H9 (cell line): ENCODE data around the gene GID8. TPM values are rescaled to one million over a fixed set of nuclear protein-coding genes. Genes with fewer than 3 reads are reported as not detected.

ENCODE experiments used
- DNase-seq: peaks from one replicate; pipeline ENCODE4 v3.0.0-alpha.2; 2017
- H2AFZ ChIP-seq: one replicate; pipeline ENCODE4 v1.6.1; 2013; ENCODE audit warnings: mild to moderate bottlenecking, low read length, control low read depth, moderate library complexity
- H2AK5ac ChIP-seq: 2 replicates; pipeline ENCODE4 v1.6.1; 2013; ENCODE audit warnings: low read length, control low read depth, mixed read lengths; ENCODE audit not compliant: insufficient read length
- H2BK120ac ChIP-seq: one replicate; pipeline ENCODE4 v1.6.1; 2013; ENCODE audit warnings: low read depth, mild to moderate bottlenecking, low read length, control low read depth, inconsistent platforms; ENCODE audit not compliant: poor library complexity, severe bottlenecking
- H2BK12ac ChIP-seq: 2 replicates; pipeline ENCODE4 v1.6.1; 2013; ENCODE audit warnings: low read length, control low read depth, mixed read lengths, low read depth; ENCODE audit not compliant: insufficient read length
- H2BK15ac ChIP-seq: 2 replicates; pipeline ENCODE4 v1.6.1; 2013; ENCODE audit warnings: low read depth, low read length, control low read depth
- H2BK20ac ChIP-seq: one replicate; pipeline ENCODE4 v1.6.1; 2013; ENCODE audit warnings: low read depth, mild to moderate bottlenecking, low read length, control low read depth, inconsistent platforms; ENCODE audit not compliant: poor library complexity, severe bottlenecking
- H2BK5ac ChIP-seq: 2 replicates; pipeline ENCODE4 v1.6.1; 2013; ENCODE audit warnings: low read length, control low read depth, mixed read lengths; ENCODE audit not compliant: insufficient read length
- H3K14ac ChIP-seq: 2 replicates; pipeline ENCODE4 v1.6.1; 2013; ENCODE audit warnings: low read length, control low read depth; ENCODE audit not compliant: insufficient read depth
- H3K18ac ChIP-seq: 2 replicates; pipeline ENCODE4 v1.6.1; 2013; ENCODE audit warnings: low read depth, mild to moderate bottlenecking, mixed read lengths, low read length, control low read depth; ENCODE audit not compliant: insufficient read length
- H3K23ac ChIP-seq: 2 replicates; pipeline ENCODE4 v1.6.1; 2013; ENCODE audit warnings: low read length, control low read depth, mixed read lengths, low read depth; ENCODE audit not compliant: insufficient read length
- H3K23me2 ChIP-seq: 2 replicates; pipeline ENCODE4 v1.6.1; 2013; ENCODE audit warnings: low read depth, mild to moderate bottlenecking, mixed read lengths, low read length, control low read depth; ENCODE audit not compliant: insufficient read length, poor library complexity, severe bottlenecking
- H3K27ac ChIP-seq: 2 replicates; pipeline ENCODE4 v1.5.1; 2013; ENCODE audit warnings: low read length, control low read depth, mixed read lengths, low read depth; ENCODE audit not compliant: insufficient read length
- H3K27me3 ChIP-seq: 2 replicates; pipeline ENCODE4 v1.6.1; 2013; ENCODE audit warnings: low read length, control low read depth, inconsistent platforms; ENCODE audit not compliant: insufficient read depth
- H3K4ac ChIP-seq: 2 replicates; pipeline ENCODE4 v1.6.1; 2013; ENCODE audit warnings: low read depth, mild to moderate bottlenecking, control low read depth, inconsistent platforms, low read length, moderate library complexity
- H3K4me1 ChIP-seq: 2 replicates; pipeline ENCODE4 v1.6.1; 2013; ENCODE audit warnings: low read length, control low read depth, inconsistent platforms; ENCODE audit not compliant: insufficient read depth
- H3K4me2 ChIP-seq: 2 replicates; pipeline ENCODE4 v1.6.1; 2013; ENCODE audit warnings: low read length, control low read depth, mixed read lengths; ENCODE audit not compliant: insufficient read length, insufficient read depth
- H3K56ac ChIP-seq: 2 replicates; pipeline ENCODE4 v1.6.1; 2013; ENCODE audit warnings: low read depth, mild to moderate bottlenecking, mixed read lengths, low read length, control low read depth; ENCODE audit not compliant: insufficient read length
- H3K79me1 ChIP-seq: 2 replicates; pipeline ENCODE4 v1.6.1; 2013; ENCODE audit warnings: low read depth, mild to moderate bottlenecking, moderate library complexity, low read length, control low read depth, inconsistent platforms; ENCODE audit not compliant: insufficient read depth, poor library complexity, severe bottlenecking
- H3K79me2 ChIP-seq: 2 replicates; pipeline ENCODE4 v1.6.1; 2013; ENCODE audit warnings: low read length, control low read depth, inconsistent platforms; ENCODE audit not compliant: insufficient read depth
- H3K9ac ChIP-seq: 2 replicates; pipeline ENCODE4 v1.6.1; 2013; ENCODE audit warnings: low read length, control low read depth, mixed read lengths; ENCODE audit not compliant: insufficient read length; ENCODE audit errors: extremely low read depth
- H3K9me3 ChIP-seq: one replicate; pipeline ENCODE4 v1.6.1; 2013; ENCODE audit warnings: low read depth, low read length, inconsistent platforms; ENCODE audit not compliant: control insufficient read depth
- H3T11ph ChIP-seq: one replicate; pipeline ENCODE4 v1.6.1; 2013; ENCODE audit warnings: mild to moderate bottlenecking, low read length, control low read depth, inconsistent platforms
- H4K20me1 ChIP-seq: one replicate; pipeline ENCODE4 v1.6.1; 2013; ENCODE audit not compliant: control insufficient read depth, insufficient read length, insufficient read depth
- H4K5ac ChIP-seq: 2 replicates; pipeline ENCODE4 v1.6.1; 2013; ENCODE audit warnings: low read depth, mild to moderate bottlenecking, mixed read lengths, low read length, control low read depth; ENCODE audit not compliant: insufficient read length
- H4K8ac ChIP-seq: replicated peaks from 2 replicates; pipeline ENCODE4 v1.6.1; 2013; ENCODE audit warnings: low read length, control low read depth, mixed read lengths, low read depth; ENCODE audit not compliant: insufficient read length
- H4K91ac ChIP-seq: 2 replicates; pipeline ENCODE4 v1.6.1; 2013; ENCODE audit warnings: low read depth, mild to moderate bottlenecking, moderate library complexity, mixed read lengths, low read length, control low read depth; ENCODE audit not compliant: insufficient read length
- H3K27ac Mint-ChIP-seq, 3 experiments: 2 replicates in 2 of 3; 3 replicates in 1 of 3; pipeline ENCODE4 v1.8.0; 2020 to 2021; ENCODE audit warnings: mixed read lengths in 3 of 3, mild to moderate bottlenecking in 1 of 3, moderate library complexity in 1 of 3
- H3K27me3 Mint-ChIP-seq: 2 replicates; pipeline ENCODE4 v1.8.0; 2021; ENCODE audit warnings: low read depth, mild to moderate bottlenecking, moderate library complexity, mixed read lengths
- H3K36me3 Mint-ChIP-seq, 3 experiments: 2 replicates in 2 of 3; 3 replicates in 1 of 3; pipeline ENCODE4 v1.8.0; 2020 to 2021; ENCODE audit warnings: low read depth in 3 of 3, mixed read lengths in 3 of 3; ENCODE audit not compliant: insufficient read depth in 1 of 3
- H3K4me1 Mint-ChIP-seq, 2 experiments: 2 replicates each; pipeline ENCODE4 v1.8.0; 2020; ENCODE audit warnings: mixed read lengths in 2 of 2
- H3K4me3 Mint-ChIP-seq, 2 experiments: 2 replicates in 1 of 2; 3 replicates in 1 of 2; pipeline ENCODE4 v1.8.0; 2020 to 2021; ENCODE audit warnings: mild to moderate bottlenecking in 2 of 2, mixed read lengths in 2 of 2, moderate library complexity in 1 of 2
- H3K9me3 Mint-ChIP-seq, 2 experiments: 2 replicates in 1 of 2; 3 replicates in 1 of 2; pipeline ENCODE4 v1.8.0; 2020; ENCODE audit warnings: mild to moderate bottlenecking in 2 of 2, mixed read lengths in 2 of 2, moderate library complexity in 1 of 2
- WGBS: extraction: QIAGEN DNeasy Blood & Tissue Kit; methylation state at CpG from one replicate; pipeline ENCODE4 v1.1.7; 2013; ENCODE audit warnings: missing lambda C conversion rate, low lambda C conversion rate, mixed read lengths; ENCODE audit not compliant: insufficient read length; ENCODE audit errors: extremely low coverage; 5-methylcytosine and 5-hydroxymethylcytosine counted together
- total RNA-seq: library from RNA; stranded (reverse); gene quantifications from 2 replicates; pipeline ENCODE4 v1.2.1, GENCODE V29; 2021
- TF ChIP-seq, protein P1 (sequence below): fragments of 200-600 bp; sonication (generic); conservative IDR thresholded peaks from 3 replicates; pipeline ENCODE4 v1.8.0; 2021; ENCODE audit warnings: antibody characterized with exemption, mild to moderate bottlenecking

The GID8 gene
- total RNA-seq, 1 experiment from 2014 or later: 60.9 TPM

DNA sequence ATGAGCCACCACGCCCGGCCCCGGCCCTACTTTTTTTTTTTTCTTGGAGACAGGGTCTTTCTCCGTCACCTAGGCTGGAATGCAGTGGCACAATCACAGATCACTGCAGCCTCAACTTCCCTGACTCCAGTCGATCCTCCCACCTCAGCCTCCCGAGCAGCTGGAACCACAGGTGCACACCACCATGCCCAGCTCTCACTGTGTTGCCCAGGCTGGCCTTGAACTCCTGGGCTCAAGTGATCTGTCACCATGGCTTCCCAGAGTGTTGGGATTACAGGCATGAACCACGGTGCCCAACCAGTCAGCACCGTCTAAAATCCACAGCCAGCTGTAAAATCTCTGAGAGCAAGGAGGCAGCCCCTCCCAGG is 32.0 kb downstream of the GID8 start:
- H3K4me3 Mint-ChIP-seq: 0 out of 5 replicates have a peak overlapping the region, but pooled peaks of 1 of the 2 experiments have one; percentile 32
- Histone ChIP-seq H2AFZ (no peak overlapping the region), H3K23me2 (peaks cover 2% of the 10 kb centered on the region), H2BK20ac (no peak overlapping the region), H3K18ac (no peak overlapping the region), H4K20me1 (no peaks in the 10 kb centered on the region), H4K8ac (no peak overlapping the region), H3K23ac (no peak overlapping the region), H3K9ac (no peak overlapping the region), H3K4ac (no peak overlapping the region), H3K79me1 (no peaks in the 10 kb centered on the region), H4K5ac (no peak overlapping the region), H3K4me2 (no peak overlapping the region), H2AK5ac (no peak overlapping the region), H3K9me3 (no peaks in the 10 kb centered on the region), H2BK120ac (no peak overlapping the region), H3K4me1 (peaks cover 5% of the 10 kb centered on the region), H4K91ac (no peak overlapping the region), H3K79me2 (no peaks in the 10 kb centered on the region), H3K14ac (no peak overlapping the region), H3K27ac (no peak overlapping the region), H2BK5ac (no peak overlapping the region), H3K56ac (no peak overlapping the region), H3T11ph (no peak overlapping the region), H3K27me3 (peaks cover 7% of the 10 kb centered on the region; the same call in 1 of the 2 replicates), H2BK15ac (no peak overlapping the region), H2BK12ac (no peak overlapping the region)
- H3K27ac Mint-ChIP-seq: no peak overlapping the region
- peaks cover 0 to 4% (median 3%) of the 10 kb centered on the region in 3 experiments; a peak in 2 of 7 replicates for H3K36me3 Mint-ChIP-seq
- whole genome bisulfite sequencing: no CpG with 5 or more reads among the region's 8 CpGs
- H3K27me3 Mint-ChIP-seq: peaks cover 39% of the 10 kb centered on the region
- peaks cover 3% of the 10 kb centered on the region in 2 experiments; a peak in 2 of 5 replicates for H3K9me3 Mint-ChIP-seq
- DNase-seq: no peak
- peaks cover 15 to 23% of the 10 kb centered on the region in 2 experiments for H3K4me1 Mint-ChIP-seq
- TF ChIP-seq, protein P1, sequence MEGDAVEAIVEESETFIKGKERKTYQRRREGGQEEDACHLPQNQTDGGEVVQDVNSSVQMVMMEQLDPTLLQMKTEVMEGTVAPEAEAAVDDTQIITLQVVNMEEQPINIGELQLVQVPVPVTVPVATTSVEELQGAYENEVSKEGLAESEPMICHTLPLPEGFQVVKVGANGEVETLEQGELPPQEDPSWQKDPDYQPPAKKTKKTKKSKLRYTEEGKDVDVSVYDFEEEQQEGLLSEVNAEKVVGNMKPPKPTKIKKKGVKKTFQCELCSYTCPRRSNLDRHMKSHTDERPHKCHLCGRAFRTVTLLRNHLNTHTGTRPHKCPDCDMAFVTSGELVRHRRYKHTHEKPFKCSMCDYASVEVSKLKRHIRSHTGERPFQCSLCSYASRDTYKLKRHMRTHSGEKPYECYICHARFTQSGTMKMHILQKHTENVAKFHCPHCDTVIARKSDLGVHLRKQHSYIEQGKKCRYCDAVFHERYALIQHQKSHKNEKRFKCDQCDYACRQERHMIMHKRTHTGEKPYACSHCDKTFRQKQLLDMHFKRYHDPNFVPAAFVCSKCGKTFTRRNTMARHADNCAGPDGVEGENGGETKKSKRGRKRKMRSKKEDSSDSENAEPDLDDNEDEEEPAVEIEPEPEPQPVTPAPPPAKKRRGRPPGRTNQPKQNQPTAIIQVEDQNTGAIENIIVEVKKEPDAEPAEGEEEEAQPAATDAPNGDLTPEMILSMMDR: no peak
